ENCODE data around the gene MYO18A.

- TF ChIP-seq CTCF (IDR thresholded peaks at IDR 0.05; ENCODE audit: low read length): no peak
- TF ChIP-seq EZH2phosphoT487 (IDR thresholded peaks at IDR 0.05; ENCODE audit: low read length): no peak
- TF ChIP-seq EZH2 (optimal IDR thresholded peaks at IDR 0.05; ENCODE audit: low read depth, low read length): no peak
Measured at GRCh38 chr17:29141514-29141876, 38.7 kb downstream of the MYO18A start.
